ENCODE data around the gene SPTLC1. TPM values are rescaled to one million over a fixed set of nuclear protein-coding genes. Genes with fewer than 3 reads are reported as not detected.

Gene SPTLC1
- polyA plus RNA-seq, 1 donor (not counting 4 experiments of a cell fraction or from before 2014, with no cell fraction given): 123 TPM

GRCh38 chr9:92122061-92122460 is 6.8 kb upstream of the SPTLC1 start:
- H3K36me3 ChIP-seq (ENCODE audit: control insufficient read depth in 2 of 2, extremely low read depth in 1 of 2, insufficient read depth in 2 of 2, low read length in 2 of 2): no peaks in the 10 kb centered on the region
- H3K4me1 ChIP-seq (ENCODE audit: control insufficient read depth, extremely low read depth, insufficient read depth, low read length): no peaks in the 10 kb centered on the region
- H3K9ac ChIP-seq (ENCODE audit: control insufficient read depth, extremely low read depth, insufficient read depth, low read length): no peak overlapping the region
- no peak overlapping the region for H3K27ac ChIP-seq (ENCODE audit: control insufficient read depth, insufficient read depth, low read length)
- no peak for FAIRE-seq
- dilution Hi-C loops (cut with MboI; ENCODE audit: extremely low pct_ligation_motif_present, low sequenced_read_pairs): no loop called here
- no peak overlapping the region for H3K4me3 ChIP-seq (ENCODE audit: control insufficient read depth in 2 of 3, extremely low read depth in 1 of 3, insufficient read depth in 2 of 3, low read depth in 1 of 3, low read length in 3 of 3)
- H3K9me3 ChIP-seq (ENCODE audit: control insufficient read depth, low read depth, low read length): no peaks in the 10 kb centered on the region
- no peaks in the 10 kb centered on the region for H3K79me2 ChIP-seq (ENCODE audit: control insufficient read depth, insufficient read depth, low read length)
- DNase-seq (ENCODE audit: low read depth, low spot score): no peak
- H3K9me1 ChIP-seq (ENCODE audit: control insufficient read depth, extremely low read depth, insufficient read depth, low read length): no peaks in the 10 kb centered on the region
- no peak for TF ChIP-seq EZH2 (IDR thresholded peaks at IDR 0.05; ENCODE audit: low read length)
- TF ChIP-seq CTCF (optimal IDR thresholded peaks at IDR 0.05 in 1 of 3, IDR thresholded peaks at IDR 0.05 in 1 of 3, conservative IDR thresholded peaks at IDR 0.05 in 1 of 3; ENCODE audit: extremely low read depth in 1 of 3, insufficient read depth in 2 of 3, low read length in 3 of 3): no peak
- no peaks in the 10 kb centered on the region for H3K27me3 ChIP-seq (ENCODE audit: control insufficient read depth, extremely low read depth, insufficient read depth, low read length)
- H3K4me2 ChIP-seq (ENCODE audit: control insufficient read depth, extremely low read depth, insufficient read depth, low read depth, low read length): no peak overlapping the region
- H2AFZ ChIP-seq (ENCODE audit: control insufficient read depth, low read length): no peak overlapping the region
- H4K20me1 ChIP-seq (ENCODE audit: control insufficient read depth, extremely low read depth, insufficient read depth, low read length): no peaks in the 10 kb centered on the region

- dilution Hi-C loops (cut with MboI; ENCODE audit: extremely low pct_ligation_motif_present, low sequenced_read_pairs): no loop called here
- Histone ChIP-seq H3K27me3 (ENCODE audit: control insufficient read depth, extremely low read depth, insufficient read depth, low read length) (no peaks in the 10 kb centered on the region), H3K79me2 (ENCODE audit: control insufficient read depth, insufficient read depth, low read length) (no peaks in the 10 kb centered on the region), H3K9ac (ENCODE audit: control insufficient read depth, extremely low read depth, insufficient read depth, low read length) (no peak overlapping the region), H2AFZ (ENCODE audit: control insufficient read depth, low read length) (no peak overlapping the region), H3K27ac (ENCODE audit: control insufficient read depth, insufficient read depth, low read length) (no peak overlapping the region), H3K4me2 (ENCODE audit: control insufficient read depth, extremely low read depth, insufficient read depth, low read depth, low read length) (no peak overlapping the region), H3K36me3 (ENCODE audit: control insufficient read depth in 2 of 2, extremely low read depth in 1 of 2, insufficient read depth in 2 of 2, low read length in 2 of 2) (no peaks in the 10 kb centered on the region), H3K4me3 (ENCODE audit: control insufficient read depth in 2 of 3, extremely low read depth in 1 of 3, insufficient read depth in 2 of 3, low read depth in 1 of 3, low read length in 3 of 3) (no peak overlapping the region), H3K9me1 (ENCODE audit: control insufficient read depth, extremely low read depth, insufficient read depth, low read length) (no peaks in the 10 kb centered on the region), H3K9me3 (ENCODE audit: control insufficient read depth, low read depth, low read length) (no peaks in the 10 kb centered on the region), H4K20me1 (ENCODE audit: control insufficient read depth, extremely low read depth, insufficient read depth, low read length) (no peaks in the 10 kb centered on the region), H3K4me1 (ENCODE audit: control insufficient read depth, extremely low read depth, insufficient read depth, low read length) (no peaks in the 10 kb centered on the region)
- DNase-seq (ENCODE audit: low read depth, low spot score) (no peak), FAIRE-seq (no peak)
- no peak for TF ChIP-seq EZH2 (IDR thresholded peaks at IDR 0.05; ENCODE audit: low read length)
- no peak for TF ChIP-seq CTCF (optimal IDR thresholded peaks at IDR 0.05 in 1 of 3, IDR thresholded peaks at IDR 0.05 in 1 of 3, conservative IDR thresholded peaks at IDR 0.05 in 1 of 3; ENCODE audit: extremely low read depth in 1 of 3, insufficient read depth in 2 of 3, low read length in 3 of 3)
Measured at GRCh38 chr9:92121265-92121664, 6.1 kb upstream of the SPTLC1 start.
